ENCODE results near the gene TEX11. TPM values are rescaled to one million over a fixed set of nuclear protein-coding genes. Genes with fewer than 3 reads are reported as not detected.
"Not testable (repeated sequence)": the region's sequence is repeated elsewhere in the genome, so short reads cannot be mapped to it uniquely, and the experiment has no call there.

The TEX11 gene
- total RNA-seq, 1 donor from 2014 or later = not detected

GRCh38 chrX:70527610-70528345 is 380.7 kb downstream of the TEX11 start:
- no peak for FAIRE-seq
- Mint-ChIP-seq H3K27ac (ENCODE audit: unreplicated experiment) (no peak overlapping the region), H3K36me3 (ENCODE audit: low read depth, unreplicated experiment) (no peaks in the 10 kb centered on the region), H3K27me3 (ENCODE audit: low read depth, unreplicated experiment) (no peaks in the 10 kb centered on the region), H3K4me3 (ENCODE audit: unreplicated experiment) (no peak overlapping the region), H3K9me3 (ENCODE audit: unreplicated experiment) (no peaks in the 10 kb centered on the region), H3K4me1 (ENCODE audit: low read depth, unreplicated experiment) (no peaks in the 10 kb centered on the region)
- Histone ChIP-seq H2AFZ (ENCODE audit: low read depth, low read length) (no peak overlapping the region), H3K4me2 (ENCODE audit: low read length) (no peak overlapping the region), H3K79me2 (ENCODE audit: insufficient read depth, low read length) (no peaks in the 10 kb centered on the region), H3K27me3 (ENCODE audit: insufficient read depth, low read length) (no peaks in the 10 kb centered on the region), H3K9ac (ENCODE audit: low read length) (no peak overlapping the region), H3K9me3 (ENCODE audit: insufficient read depth, low read depth, low read length) (no peaks in the 10 kb centered on the region), H4K20me1 (ENCODE audit: insufficient read depth, low read length) (no peaks in the 10 kb centered on the region), H3K27ac (ENCODE audit: low read depth, low read length) (no peak overlapping the region), H3K36me3 (ENCODE audit: insufficient read depth, low read length) (no peaks in the 10 kb centered on the region), H3K4me1 (ENCODE audit: insufficient read depth, low read length) (no peaks in the 10 kb centered on the region), H3K4me3 (ENCODE audit: insufficient read depth, low read depth, low read length) (no peak overlapping the region)
- DNase-seq (ENCODE audit: low read depth) = no peak
- TF ChIP-seq EZH2 (IDR thresholded peaks at IDR 0.05; ENCODE audit: insufficient read depth, low read length) (no peak), CTCF (IDR thresholded peaks at IDR 0.05; ENCODE audit: insufficient read depth, low read depth, low read length) (no peak)

- TF ChIP-seq CTCF (IDR thresholded peaks at IDR 0.05; ENCODE audit: insufficient read depth, low read depth, low read length) = no peak
- TF ChIP-seq EZH2 (IDR thresholded peaks at IDR 0.05; ENCODE audit: insufficient read depth, low read length) = no peak
- Histone ChIP-seq H3K4me3 (ENCODE audit: insufficient read depth, low read depth, low read length) (no peak overlapping the region), H3K79me2 (ENCODE audit: insufficient read depth, low read length) (no peaks in the 10 kb centered on the region), H3K36me3 (ENCODE audit: insufficient read depth, low read length) (no peaks in the 10 kb centered on the region), H3K9me3 (ENCODE audit: insufficient read depth, low read depth, low read length) (no peaks in the 10 kb centered on the region), H3K4me2 (ENCODE audit: low read length) (no peak overlapping the region), H2AFZ (ENCODE audit: low read depth, low read length) (no peak overlapping the region), H3K9ac (ENCODE audit: low read length) (no peak overlapping the region), H3K4me1 (ENCODE audit: insufficient read depth, low read length) (no peaks in the 10 kb centered on the region), H4K20me1 (ENCODE audit: insufficient read depth, low read length) (no peaks in the 10 kb centered on the region), H3K27me3 (ENCODE audit: insufficient read depth, low read length) (no peaks in the 10 kb centered on the region), H3K27ac (ENCODE audit: low read depth, low read length) (no peak overlapping the region)
- Mint-ChIP-seq H3K27ac (ENCODE audit: unreplicated experiment) (no peak overlapping the region), H3K4me3 (ENCODE audit: unreplicated experiment) (no peak overlapping the region), H3K36me3 (ENCODE audit: low read depth, unreplicated experiment) (no peaks in the 10 kb centered on the region), H3K4me1 (ENCODE audit: low read depth, unreplicated experiment) (no peaks in the 10 kb centered on the region), H3K9me3 (ENCODE audit: unreplicated experiment) (no peaks in the 10 kb centered on the region), H3K27me3 (ENCODE audit: low read depth, unreplicated experiment) (no peaks in the 10 kb centered on the region)
- DNase-seq (ENCODE audit: low read depth) = no peak
- no peak for FAIRE-seq
Measured at GRCh38 chrX:70527053-70527452, 381.5 kb downstream of the TEX11 start.

- H4K20me1 ChIP-seq (ENCODE audit: insufficient read depth, low read length) = no peaks in the 10 kb centered on the region
- H3K27me3 ChIP-seq (ENCODE audit: insufficient read depth, low read length) = no peaks in the 10 kb centered on the region
- H3K4me1 Mint-ChIP-seq (ENCODE audit: low read depth, unreplicated experiment) = no peaks in the 10 kb centered on the region
- H3K9me3 Mint-ChIP-seq (ENCODE audit: unreplicated experiment) = no peaks in the 10 kb centered on the region
- H3K79me2 ChIP-seq (ENCODE audit: insufficient read depth, low read length) = no peaks in the 10 kb centered on the region
- no peak overlapping the region for H3K9ac ChIP-seq (ENCODE audit: low read length)
- H3K27me3 Mint-ChIP-seq (ENCODE audit: low read depth, unreplicated experiment) = no peaks in the 10 kb centered on the region
- H3K4me3 Mint-ChIP-seq (ENCODE audit: unreplicated experiment) = no peak overlapping the region
- FAIRE-seq = no peak
- no peak overlapping the region for H3K4me2 ChIP-seq (ENCODE audit: low read length)
- H3K4me1 ChIP-seq (ENCODE audit: insufficient read depth, low read length) = no peaks in the 10 kb centered on the region
- no peak overlapping the region for H3K4me3 ChIP-seq (ENCODE audit: insufficient read depth, low read depth, low read length)
- no peak for TF ChIP-seq CTCF (IDR thresholded peaks at IDR 0.05; ENCODE audit: insufficient read depth, low read depth, low read length)
- TF ChIP-seq EZH2 (IDR thresholded peaks at IDR 0.05; ENCODE audit: insufficient read depth, low read length) = no peak
- no peak overlapping the region for H2AFZ ChIP-seq (ENCODE audit: low read depth, low read length)
- H3K36me3 ChIP-seq (ENCODE audit: insufficient read depth, low read length) = no peaks in the 10 kb centered on the region
- H3K9me3 ChIP-seq (ENCODE audit: insufficient read depth, low read depth, low read length) = no peaks in the 10 kb centered on the region
- H3K27ac ChIP-seq (ENCODE audit: low read depth, low read length) = no peak overlapping the region
- no peak for DNase-seq (ENCODE audit: low read depth)
- no peaks in the 10 kb centered on the region for H3K36me3 Mint-ChIP-seq (ENCODE audit: low read depth, unreplicated experiment)
- H3K27ac Mint-ChIP-seq (ENCODE audit: unreplicated experiment) = no peak overlapping the region
Measured at GRCh38 chrX:70525733-70526132, 382.8 kb downstream of the TEX11 start.

GRCh38 chrX:70515692-70516091 is 392.8 kb downstream of the TEX11 start:
- not testable (repeated sequence) for H3K4me1 ChIP-seq (ENCODE audit: insufficient read depth, low read length); H3K4me1 Mint-ChIP-seq (ENCODE audit: low read depth, unreplicated experiment); H4K20me1 ChIP-seq (ENCODE audit: insufficient read depth, low read length); H3K9ac ChIP-seq (ENCODE audit: low read length); H3K36me3 ChIP-seq (ENCODE audit: insufficient read depth, low read length); H3K27ac Mint-ChIP-seq (ENCODE audit: unreplicated experiment); H3K27me3 ChIP-seq (ENCODE audit: insufficient read depth, low read length); H3K9me3 Mint-ChIP-seq (ENCODE audit: unreplicated experiment); H3K4me3 ChIP-seq (ENCODE audit: insufficient read depth, low read depth, low read length); H3K36me3 Mint-ChIP-seq (ENCODE audit: low read depth, unreplicated experiment); H3K4me2 ChIP-seq (ENCODE audit: low read length); H3K4me3 Mint-ChIP-seq (ENCODE audit: unreplicated experiment); H3K9me3 ChIP-seq (ENCODE audit: insufficient read depth, low read depth, low read length); H2AFZ ChIP-seq (ENCODE audit: low read depth, low read length); H3K79me2 ChIP-seq (ENCODE audit: insufficient read depth, low read length); H3K27ac ChIP-seq (ENCODE audit: low read depth, low read length); FAIRE-seq; H3K27me3 Mint-ChIP-seq (ENCODE audit: low read depth, unreplicated experiment); DNase-seq (ENCODE audit: low read depth)

Data from astrocyte (in vitro differentiated cells and primary cell).